MCF 10A (cell line): ENCODE measurements around the gene ABCC4. TPM values are rescaled to one million over a fixed set of nuclear protein-coding genes. Genes with fewer than 3 reads are reported as not detected.

Experiments used
- BruUV-seq: library from RNA; stranded (reverse); fragments of 400-500 nt; replicated peaks from 2 replicates; lab custom pipeline; 2021; lab: Mats Ljungman, UMichigan
- CTCF ChIA-PET: fragments of 300-600 bp; sonication (Branson Sonifier 250); formaldehyde crosslinking; extraction: SDS; loops from one replicate; lab custom pipeline; 2021; ENCODE audit warnings: antibody characterized with exemption, inconsistent platforms; lab: Yijun Ruan, JAX
- POLR2A ChIA-PET: fragments of 300-600, 350-650 bp; sonication (Branson Sonifier 250); formaldehyde crosslinking; extraction: SDS; loops from one replicate; lab custom pipeline; 2020; ENCODE audit warnings: antibody characterized with exemption, inconsistent platforms; lab: Yijun Ruan, JAX
- DNase-seq: peaks from one replicate; pipeline ENCODE4 v3.0.0-alpha.2; 2018; ENCODE audit not compliant: unreplicated experiment
- H3K27ac Mint-ChIP-seq: one replicate; pipeline ENCODE4 v1.8.0; 2022; ENCODE audit warnings: mild to moderate bottlenecking, low read depth, mixed read lengths; ENCODE audit not compliant: unreplicated experiment
- H3K27me3 Mint-ChIP-seq: one replicate; pipeline ENCODE4 v1.8.0; 2022; ENCODE audit warnings: mixed read lengths; ENCODE audit not compliant: insufficient read depth, unreplicated experiment
- H3K36me3 Mint-ChIP-seq: one replicate; pipeline ENCODE4 v1.8.0; 2022; ENCODE audit warnings: mild to moderate bottlenecking, moderate library complexity, mixed read lengths; ENCODE audit not compliant: insufficient read depth, unreplicated experiment
- H3K4me1 Mint-ChIP-seq: one replicate; pipeline ENCODE4 v1.8.0; 2022; ENCODE audit warnings: mixed read lengths; ENCODE audit not compliant: insufficient read depth, unreplicated experiment
- H3K4me3 Mint-ChIP-seq: one replicate; pipeline ENCODE4 v1.8.0; 2022; ENCODE audit warnings: mild to moderate bottlenecking, moderate library complexity, mixed read lengths; ENCODE audit not compliant: unreplicated experiment
- H3K9me3 Mint-ChIP-seq: one replicate; pipeline ENCODE4 v1.8.0; 2022; ENCODE audit warnings: mixed read lengths; ENCODE audit not compliant: unreplicated experiment
- intact Hi-C: fragments of 100-400 bp; cut with micrococcal nuclease; formaldehyde crosslinking; loops from 2 replicates; pipeline ENCODE4 v1.14.1; 2022
- total RNA-seq: library from RNA; stranded (reverse); gene quantifications from 2 replicates; pipeline ENCODE4 v1.2.3, GENCODE V29; 2022
- TF ChIP-seq, protein P1 (sequence below): fragments of 200-600 bp; IDR thresholded peaks from one replicate; pipeline ENCODE4 v1.8.0; 2022; ENCODE audit warnings: antibody characterized with exemption, mild to moderate bottlenecking; ENCODE audit not compliant: unreplicated experiment

Gene ABCC4
- total RNA-seq, 1 experiment from 2014 or later: 13.9 TPM

DNA sequence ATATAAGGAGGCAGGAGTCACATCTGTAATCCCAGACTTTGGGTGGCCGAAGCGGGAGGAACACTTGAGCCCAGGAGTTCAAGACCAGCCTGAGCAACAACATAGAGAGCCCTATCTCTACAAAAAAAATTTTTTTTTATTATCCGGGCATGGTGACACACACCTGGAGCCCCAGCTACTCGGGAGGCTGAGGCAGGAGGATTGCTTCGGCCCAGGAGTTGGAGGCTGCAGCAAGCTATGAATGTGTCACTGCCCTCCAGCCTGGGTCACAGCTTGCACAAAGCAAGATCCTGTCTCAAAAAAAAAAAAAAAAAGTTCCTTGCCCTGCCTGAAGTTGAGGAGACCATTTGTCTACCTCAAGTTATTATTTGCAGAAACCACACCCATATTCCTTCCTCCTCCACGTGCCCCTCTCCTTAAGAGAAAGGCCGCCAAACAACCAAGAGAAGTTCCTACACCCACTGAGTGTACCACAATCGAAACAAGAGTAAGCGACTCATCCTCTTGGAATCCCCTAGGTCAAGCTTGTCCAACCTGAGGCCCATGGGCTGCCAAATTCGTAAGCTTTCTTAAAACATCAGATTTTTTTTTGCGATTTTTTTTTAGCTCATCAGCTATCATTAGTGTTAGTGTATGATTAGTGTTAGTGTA is 2.2 kb downstream of the ABCC4 start:
- POLR2A ChIA-PET: interaction anchor here (0.7 kb wide), 1 partner anchor 445 kb away, joined by 3 read pairs; no protein-coding TSS in a partner anchor
- H3K27ac Mint-ChIP-seq: no peak overlapping the region
- intact Hi-C loops: no loop called here

GRCh38 chr13:95298169-95298965 is 2.9 kb downstream of the ABCC4 start:
- no peak overlapping the region for H3K4me3 Mint-ChIP-seq
- no peaks in the 10 kb centered on the region for H3K27me3 Mint-ChIP-seq
- no peak overlapping the region for H3K27ac Mint-ChIP-seq
- no peaks in the 10 kb centered on the region for H3K36me3 Mint-ChIP-seq
- no peak for DNase-seq
- BruUV-seq: no TSS peak
- ChIA-PET CTCF (interaction anchor here (0.6 to 7.6 kb wide), 15 partner anchors 15 to 1983 kb away, joined by 3 to 153 read pairs (median 4); no protein-coding TSS in a partner anchor), POLR2A (no interaction called here)
- peaks cover 10% of the 10 kb centered on the region for H3K4me1 Mint-ChIP-seq
- TF ChIP-seq, protein P1, sequence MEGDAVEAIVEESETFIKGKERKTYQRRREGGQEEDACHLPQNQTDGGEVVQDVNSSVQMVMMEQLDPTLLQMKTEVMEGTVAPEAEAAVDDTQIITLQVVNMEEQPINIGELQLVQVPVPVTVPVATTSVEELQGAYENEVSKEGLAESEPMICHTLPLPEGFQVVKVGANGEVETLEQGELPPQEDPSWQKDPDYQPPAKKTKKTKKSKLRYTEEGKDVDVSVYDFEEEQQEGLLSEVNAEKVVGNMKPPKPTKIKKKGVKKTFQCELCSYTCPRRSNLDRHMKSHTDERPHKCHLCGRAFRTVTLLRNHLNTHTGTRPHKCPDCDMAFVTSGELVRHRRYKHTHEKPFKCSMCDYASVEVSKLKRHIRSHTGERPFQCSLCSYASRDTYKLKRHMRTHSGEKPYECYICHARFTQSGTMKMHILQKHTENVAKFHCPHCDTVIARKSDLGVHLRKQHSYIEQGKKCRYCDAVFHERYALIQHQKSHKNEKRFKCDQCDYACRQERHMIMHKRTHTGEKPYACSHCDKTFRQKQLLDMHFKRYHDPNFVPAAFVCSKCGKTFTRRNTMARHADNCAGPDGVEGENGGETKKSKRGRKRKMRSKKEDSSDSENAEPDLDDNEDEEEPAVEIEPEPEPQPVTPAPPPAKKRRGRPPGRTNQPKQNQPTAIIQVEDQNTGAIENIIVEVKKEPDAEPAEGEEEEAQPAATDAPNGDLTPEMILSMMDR: no peak
- intact Hi-C loops: no loop called here
- H3K9me3 Mint-ChIP-seq: no peaks in the 10 kb centered on the region

More for the DNA sequence above, 2.2 kb downstream of the ABCC4 start:
- no TSS peak for BruUV-seq
- TF ChIP-seq, protein P1: no peak
- H3K4me3 Mint-ChIP-seq: no peak overlapping the region
- peaks cover 10% of the 10 kb centered on the region for H3K4me1 Mint-ChIP-seq
- H3K27me3 Mint-ChIP-seq: no peaks in the 10 kb centered on the region
- no peaks in the 10 kb centered on the region for H3K9me3 Mint-ChIP-seq
- H3K36me3 Mint-ChIP-seq: no peaks in the 10 kb centered on the region
- CTCF ChIA-PET: interaction anchor here (0.6 to 7.6 kb wide), 11 partner anchors 8 to 1982 kb away, joined by 3 to 153 read pairs (median 4); no protein-coding TSS in a partner anchor
- peak; percentile 61 for DNase-seq

- no TSS peak for BruUV-seq
- H3K4me1 Mint-ChIP-seq: peaks cover 5% of the 10 kb centered on the region
- H3K27me3 Mint-ChIP-seq: no peaks in the 10 kb centered on the region
- intact Hi-C loops: loop anchor here (1.0 kb wide), 3 partner anchors 84 to 108 kb away; no protein-coding TSS in a partner anchor
- no peaks in the 10 kb centered on the region for H3K36me3 Mint-ChIP-seq
- no peak overlapping the region for H3K27ac Mint-ChIP-seq
- DNase-seq: peak; percentile 70
- ChIA-PET POLR2A (no interaction called here), CTCF (interaction anchor here (0.5 to 7.6 kb wide), 46 partner anchors 8 to 1369 kb away, joined by 3 to 153 read pairs (median 4); no protein-coding TSS in a partner anchor)
- TF ChIP-seq, protein P1: peak; percentile 55
- H3K9me3 Mint-ChIP-seq: no peaks in the 10 kb centered on the region
- no peak overlapping the region for H3K4me3 Mint-ChIP-seq
Observed at GRCh38 chr13:95296326-95296925, 4.8 kb downstream of the ABCC4 start.
